Measurements from ENCODE around the gene ARID4A. TPM values are rescaled to one million over a fixed set of nuclear protein-coding genes. Genes with fewer than 3 reads are reported as not detected.
"Not testable (repeated sequence)": the region's sequence is repeated elsewhere in the genome, so short reads cannot be mapped to it uniquely, and the experiment has no call there.

ARID4A gene
- total and polyA plus RNA-seq, 2 donors (not counting 3 experiments of a cell fraction or from before 2014, with no cell fraction given): 3.7 to 20.0 TPM

DNA sequence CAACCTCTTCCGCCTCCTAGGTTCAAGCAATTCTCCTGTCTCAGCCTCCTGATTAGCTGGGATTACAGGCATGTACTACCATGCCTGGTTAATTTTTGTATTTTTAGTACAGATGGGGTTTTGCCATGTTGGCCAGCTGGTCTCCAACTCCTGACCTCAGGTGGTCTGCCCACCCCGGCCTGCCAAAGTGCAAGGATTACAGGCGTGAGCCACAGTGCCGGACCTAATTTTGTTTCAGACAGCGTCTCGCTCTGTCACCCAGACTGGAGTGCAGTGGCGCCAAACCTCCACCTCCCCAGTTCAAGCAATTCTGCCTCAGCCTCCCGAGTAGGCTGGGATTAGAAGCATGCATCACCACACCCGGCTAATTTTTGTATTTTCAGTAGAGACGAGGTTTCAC lies 36.4 kb upstream of the ARID4A start:
- H4K20me1 ChIP-seq (replicated peaks; ENCODE audit: control insufficient read depth, extremely low read depth, insufficient read depth, low read length); BruUV-seq (replicated peaks); FAIRE-seq; H3K27me3 ChIP-seq (ENCODE audit: control insufficient read depth in 2 of 2, insufficient read depth in 2 of 2, low read length in 2 of 2); intact Hi-C loops (cut with micrococcal nuclease); H3K4me2 ChIP-seq (ENCODE audit: insufficient read depth, low read length); H3K9ac ChIP-seq (replicated peaks; ENCODE audit: extremely low read depth, insufficient read depth, low read length); H3K27ac ChIP-seq (ENCODE audit: insufficient read depth, low read depth, low read length); H3K9me1 ChIP-seq (replicated peaks; ENCODE audit: control insufficient read depth, extremely low read depth, insufficient read depth, low read length); POLR2A ChIA-PET; DNase-seq (ENCODE audit: low read depth, low spot score); H3K4me1 ChIP-seq (ENCODE audit: control insufficient read depth, extremely low read depth, insufficient read depth, low read length); H2AFZ ChIP-seq (ENCODE audit: low read depth, low read length); H3K9me3 ChIP-seq (replicated peaks; ENCODE audit: control insufficient read depth, insufficient read depth, low read length); dilution Hi-C loops (cut with MboI; ENCODE audit: extremely low pct_ligation_motif_present, low sequenced_read_pairs); H3K79me2 ChIP-seq (ENCODE audit: control insufficient read depth, insufficient read depth, low read length); H3K4me3 ChIP-seq (replicated peaks in 1 of 3; ENCODE audit: insufficient read depth in 1 of 3, low read depth in 1 of 3, low read length in 3 of 3): not testable (repeated sequence)
- peaks cover 17 to 24% of the 10 kb centered on the region in 2 experiments for H3K36me3 ChIP-seq (ENCODE audit: control insufficient read depth in 2 of 2, extremely low read depth in 1 of 2, insufficient read depth in 2 of 2, low read length in 2 of 2)
- CTCF ChIA-PET: interaction anchor here (1.3 to 1.4 kb wide), 2 partner anchors 14 to 19 kb away, joined by 3 to 4 read pairs; no protein-coding TSS in a partner anchor

DNA sequence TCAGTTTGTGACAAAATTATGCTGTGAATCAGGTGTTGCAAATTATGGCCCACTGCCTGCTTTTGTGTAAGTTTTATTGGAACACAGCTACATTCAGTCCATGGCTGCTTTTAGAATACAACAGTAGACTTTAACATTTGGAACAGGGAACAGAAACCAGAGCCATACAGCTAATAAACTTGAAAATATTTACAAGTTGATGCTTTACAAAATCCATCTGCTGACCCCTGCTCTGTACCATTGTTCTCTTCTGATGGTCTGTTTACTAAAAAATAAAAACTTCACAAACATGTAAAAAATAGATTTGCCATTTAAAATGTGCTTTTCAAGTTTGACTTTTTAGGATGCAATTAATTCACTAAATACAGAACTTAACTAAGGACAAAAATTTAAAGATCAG lies 33.0 kb upstream of the ARID4A start:
- no peak overlapping the region for H2AFZ ChIP-seq (ENCODE audit: low read depth, low read length)
- H3K9me1 ChIP-seq (replicated peaks; ENCODE audit: control insufficient read depth, extremely low read depth, insufficient read depth, low read length): no peaks in the 10 kb centered on the region
- intact Hi-C loops (cut with micrococcal nuclease): no loop called here
- no peaks in the 10 kb centered on the region for H3K27me3 ChIP-seq (ENCODE audit: control insufficient read depth in 2 of 2, insufficient read depth in 2 of 2, low read length in 2 of 2)
- ChIA-PET CTCF (interaction anchor here (1.1 kb wide), 1 partner anchor 21 kb away, joined by 3 read pairs; the partner anchor contains the start of gene PSMA3), POLR2A (no interaction called here)
- no peak overlapping the region for H3K4me2 ChIP-seq (ENCODE audit: insufficient read depth, low read length)
- H3K9me3 ChIP-seq (replicated peaks; ENCODE audit: control insufficient read depth, insufficient read depth, low read length): no peaks in the 10 kb centered on the region
- no peak overlapping the region for H3K4me3 ChIP-seq (replicated peaks in 1 of 3; ENCODE audit: insufficient read depth in 1 of 3, low read depth in 1 of 3, low read length in 3 of 3)
- H3K9ac ChIP-seq (replicated peaks; ENCODE audit: extremely low read depth, insufficient read depth, low read length): no peak overlapping the region
- peaks cover 20 to 27% of the 10 kb centered on the region in 2 experiments for H3K36me3 ChIP-seq (ENCODE audit: control insufficient read depth in 2 of 2, extremely low read depth in 1 of 2, insufficient read depth in 2 of 2, low read length in 2 of 2)
- peaks cover 6% of the 10 kb centered on the region for H3K4me1 ChIP-seq (ENCODE audit: control insufficient read depth, extremely low read depth, insufficient read depth, low read length)
- BruUV-seq (replicated peaks): no TSS peak
- DNase-seq (ENCODE audit: low read depth, low spot score): no peak
- no peak for FAIRE-seq
- H3K27ac ChIP-seq (ENCODE audit: insufficient read depth, low read depth, low read length): no peak overlapping the region
- no peaks in the 10 kb centered on the region for H3K79me2 ChIP-seq (ENCODE audit: control insufficient read depth, insufficient read depth, low read length)
- no peaks in the 10 kb centered on the region for H4K20me1 ChIP-seq (replicated peaks; ENCODE audit: control insufficient read depth, extremely low read depth, insufficient read depth, low read length)
- dilution Hi-C loops (cut with MboI; ENCODE audit: extremely low pct_ligation_motif_present, low sequenced_read_pairs): no loop called here
- TF ChIP-seq FOS (IDR thresholded peaks at IDR 0.05; ENCODE audit: borderline replicate concordance, insufficient read depth, low read length): no peak
- TF ChIP-seq, protein P1, sequence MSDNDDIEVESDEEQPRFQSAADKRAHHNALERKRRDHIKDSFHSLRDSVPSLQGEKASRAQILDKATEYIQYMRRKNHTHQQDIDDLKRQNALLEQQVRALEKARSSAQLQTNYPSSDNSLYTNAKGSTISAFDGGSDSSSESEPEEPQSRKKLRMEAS (IDR thresholded peaks at IDR 0.05; ENCODE audit: insufficient read depth, insufficient read length): no peak
- TF ChIP-seq POLR2A (IDR thresholded peaks at IDR 0.05; ENCODE audit: low read depth, low read length): no peak
- TF ChIP-seq POLR2AphosphoS5 (IDR thresholded peaks at IDR 0.05; ENCODE audit: insufficient read depth, low read depth, low read length): no peak
- no peak for TF ChIP-seq EZH2 (IDR thresholded peaks at IDR 0.05; ENCODE audit: borderline replicate concordance, low read depth, low read length, severe bottlenecking)
- TF ChIP-seq JUN (IDR thresholded peaks at IDR 0.05; ENCODE audit: borderline replicate concordance, insufficient read depth, insufficient read length, low read depth): no peak
- TF ChIP-seq, protein P2, sequence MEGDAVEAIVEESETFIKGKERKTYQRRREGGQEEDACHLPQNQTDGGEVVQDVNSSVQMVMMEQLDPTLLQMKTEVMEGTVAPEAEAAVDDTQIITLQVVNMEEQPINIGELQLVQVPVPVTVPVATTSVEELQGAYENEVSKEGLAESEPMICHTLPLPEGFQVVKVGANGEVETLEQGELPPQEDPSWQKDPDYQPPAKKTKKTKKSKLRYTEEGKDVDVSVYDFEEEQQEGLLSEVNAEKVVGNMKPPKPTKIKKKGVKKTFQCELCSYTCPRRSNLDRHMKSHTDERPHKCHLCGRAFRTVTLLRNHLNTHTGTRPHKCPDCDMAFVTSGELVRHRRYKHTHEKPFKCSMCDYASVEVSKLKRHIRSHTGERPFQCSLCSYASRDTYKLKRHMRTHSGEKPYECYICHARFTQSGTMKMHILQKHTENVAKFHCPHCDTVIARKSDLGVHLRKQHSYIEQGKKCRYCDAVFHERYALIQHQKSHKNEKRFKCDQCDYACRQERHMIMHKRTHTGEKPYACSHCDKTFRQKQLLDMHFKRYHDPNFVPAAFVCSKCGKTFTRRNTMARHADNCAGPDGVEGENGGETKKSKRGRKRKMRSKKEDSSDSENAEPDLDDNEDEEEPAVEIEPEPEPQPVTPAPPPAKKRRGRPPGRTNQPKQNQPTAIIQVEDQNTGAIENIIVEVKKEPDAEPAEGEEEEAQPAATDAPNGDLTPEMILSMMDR (IDR thresholded peaks at IDR 0.05; ENCODE audit: extremely low read depth in 1 of 2, insufficient read depth in 1 of 2, low read depth in 1 of 2, low read length in 2 of 2): no peak
- TF ChIP-seq MYC (IDR thresholded peaks at IDR 0.05; ENCODE audit: low read depth, low read length): no peak
- no peak for TF ChIP-seq GATA2 (IDR thresholded peaks at IDR 0.05; ENCODE audit: insufficient read depth, insufficient read length, low read depth, low read length)

All from endothelial cell of umbilical vein (primary cell).